K562 (cell line): ENCODE data around the gene HOXA7. TPM values are rescaled to one million over a fixed set of nuclear protein-coding genes. Genes with fewer than 3 reads are reported as not detected.

Experiments used
- ATAC-seq: fragments of 200-7000 bp; cut with Tn5 transposase; 3 replicates; pipeline ENCODE4 v1.9.1; 2020; ENCODE audit warnings: moderate library complexity
- BruUV-seq: library from RNA; stranded (reverse); fragments of 400-500 nt; replicated peaks from 2 replicates; lab custom pipeline; 2021; lab: Mats Ljungman, UMichigan
- CTCF ChIA-PET: fragments of 300-600 bp; formaldehyde crosslinking; extraction: SDS; loops from one replicate; lab custom pipeline; 2021; ENCODE audit warnings: low intra/inter-chr PET ratio; lab: Yijun Ruan, JAX
- POLR2A ChIA-PET: fragments of 300-600, 350-650 bp; sonication (Branson Sonifier 250); formaldehyde crosslinking; extraction: SDS; loops from one replicate; lab custom pipeline; 2021; ENCODE audit warnings: antibody characterized with exemption, inconsistent platforms; lab: Yijun Ruan, JAX
- DNase-seq, 4 experiments: peaks; one replicate each; pipeline versions ENCODE4 v3.0.0 to v3.0.0-alpha.2; 2011 to 2018; ENCODE audit warnings: low spot score in 3 of 4, mixed read lengths in 3 of 4; ENCODE audit errors: extremely low read depth in 1 of 4
- FAIRE-seq: peaks from 2 replicates; lab custom pipeline; 2011; peaks lifted over from hg19 to GRCh38; lab: Jason Lieb, UNC
- H2AFZ ChIP-seq: 2 replicates; pipeline ENCODE4 v1.6.0; 2011; ENCODE audit warnings: low read depth, low read length, control low read depth, inconsistent platforms
- H3K27ac ChIP-seq: fragments of 200-600 bp; 3 replicates; pipeline ENCODE4 v1.8.0; 2011; ENCODE audit warnings: low read depth, mild to moderate bottlenecking, control low read depth, inconsistent platforms, low read length, moderate library complexity, mixed read lengths; ENCODE audit errors: extremely low read depth
- H3K27me3 ChIP-seq, 2 experiments: fragments of 300-600 bp in 1 of 2; 2 replicates in 1 of 2; 3 replicates in 1 of 2; pipeline versions ENCODE4 v1.6.0 to v1.8.0; 2011; ENCODE audit warnings: inconsistent platforms in 2 of 2, low read length in 2 of 2, mild to moderate bottlenecking in 1 of 2, mixed read lengths in 1 of 2, moderate library complexity in 1 of 2; ENCODE audit not compliant: control insufficient read depth in 2 of 2, insufficient read depth in 2 of 2
- H3K36me3 ChIP-seq: fragments of 300-600 bp; 3 replicates; pipeline ENCODE4 v1.8.0; 2011; ENCODE audit warnings: mild to moderate bottlenecking, low read length, inconsistent platforms; ENCODE audit not compliant: control insufficient read depth, insufficient read depth
- H3K4me1 ChIP-seq, 2 experiments: fragments of 200-600 bp in 1 of 2; replicated peaks in 1 of 2; 2 replicates in 1 of 2; 3 replicates in 1 of 2; pipeline versions ENCODE4 v1.5.1 to v1.8.0; 2011; ENCODE audit warnings: inconsistent platforms in 2 of 2, low read length in 2 of 2, mild to moderate bottlenecking in 1 of 2, mixed read lengths in 1 of 2, moderate library complexity in 1 of 2; ENCODE audit not compliant: control insufficient read depth in 2 of 2, insufficient read depth in 2 of 2
- H3K4me2 ChIP-seq: 2 replicates; pipeline ENCODE4 v1.6.1; 2011; ENCODE audit warnings: low read length, control low read depth, inconsistent platforms, mixed read lengths; ENCODE audit not compliant: insufficient read depth
- H3K4me3 ChIP-seq: fragments of 200-600 bp; sonication (generic), shearing (Covaris generic); 2 replicates; pipeline ENCODE4 v1.5.1; 2016; ENCODE audit warnings: control low read depth, inconsistent platforms
- H3K79me2 ChIP-seq: fragments of 200-600 bp; 3 replicates; pipeline ENCODE4 v1.8.0; 2011; ENCODE audit warnings: low read length, inconsistent platforms; ENCODE audit not compliant: control insufficient read depth, insufficient read depth
- H3K9ac ChIP-seq, 2 experiments: 2 replicates each; pipeline versions ENCODE4 v1.6.0 to v1.6.1; 2011; ENCODE audit warnings: low read depth in 2 of 2, low read length in 2 of 2, control low read depth in 1 of 2, inconsistent platforms in 1 of 2, mild to moderate bottlenecking in 1 of 2, mixed read lengths in 1 of 2; ENCODE audit not compliant: insufficient read depth in 1 of 2
- H3K9me1 ChIP-seq: one replicate; pipeline ENCODE4 v1.6.0; 2011; ENCODE audit warnings: inconsistent platforms, mild to moderate bottlenecking, low read length, moderate library complexity; ENCODE audit not compliant: control insufficient read depth, insufficient read depth
- H3K9me3 ChIP-seq: replicated peaks from 2 replicates; pipeline ENCODE4 v1.5.1; 2011; ENCODE audit warnings: low read depth, low read length, inconsistent platforms; ENCODE audit not compliant: control insufficient read depth, insufficient read depth
- H4K20me1 ChIP-seq: replicated peaks from 2 replicates; pipeline ENCODE4 v1.6.1; 2011; ENCODE audit warnings: low read length, inconsistent platforms, mixed read lengths; ENCODE audit not compliant: control insufficient read depth, insufficient read depth
- FIP1L1 ChIP-seq: fragments of 200-400 bp; formaldehyde crosslinking; IDR thresholded peaks from 2 replicates; pipeline ENCODE4 v1.6.1; 2018; ENCODE audit warnings: mild to moderate bottlenecking, low read depth, low read length; ENCODE audit not compliant: poor library complexity, severe bottlenecking
- KLF10 ChIP-seq: fragments of 250-450 bp; sonication (Bioruptor Pico); IDR thresholded peaks from 2 replicates; pipeline ENCODE4 v1.6.1; 2021; ENCODE audit warnings: matching md5 sums
- MAX ChIP-seq: sonication (generic); formaldehyde crosslinking; IDR thresholded peaks from 2 replicates; pipeline ENCODE4 v1.9.0; 2022; ENCODE audit warnings: mild to moderate bottlenecking, missing genetic modification reagents
- NFRKB ChIP-seq: fragments of 450-650 bp; IDR thresholded peaks from 2 replicates; pipeline ENCODE4 v1.6.1; 2016; ENCODE audit warnings: low read depth
- NR2C1 ChIP-seq, 2 experiments: fragments of 450-650 bp; IDR thresholded peaks; 2 replicates each; pipeline ENCODE4 v1.6.1; 2017; ENCODE audit warnings: mild to moderate bottlenecking in 2 of 2, antibody characterized with exemption in 1 of 2, inconsistent platforms in 1 of 2, missing compliant biosample characterization in 1 of 2, missing genetic modification characterization in 1 of 2
- PRMT5 ChIP-seq: sonication (generic); formaldehyde crosslinking; IDR thresholded peaks from 2 replicates; pipeline ENCODE4 v1.5.0; 2020; ENCODE audit warnings: missing genetic modification reagents
- SMAD4 ChIP-seq: fragments of 250-450 bp; sonication (Bioruptor Pico); conservative IDR thresholded peaks from 2 replicates; pipeline ENCODE4 v1.8.0; 2021; ENCODE audit warnings: inconsistent platforms, mild to moderate bottlenecking, moderate library complexity
- TAF1 ChIP-seq: IDR thresholded peaks from 2 replicates; pipeline ENCODE4 v1.6.1; 2011; ENCODE audit warnings: mild to moderate bottlenecking, low read length, moderate library complexity; ENCODE audit not compliant: insufficient read depth, control insufficient read depth, severe bottlenecking; ENCODE audit errors: extremely low read depth
- TAF15 ChIP-seq: fragments of 200-400 bp; formaldehyde crosslinking; IDR thresholded peaks from 2 replicates; pipeline ENCODE4 v1.6.1; 2017; ENCODE audit warnings: mild to moderate bottlenecking, low read depth, low read length, moderate library complexity
- TGIF2 ChIP-seq: sonication (generic); formaldehyde crosslinking; IDR thresholded peaks from 2 replicates; pipeline ENCODE4 v1.8.1; 2022; ENCODE audit warnings: mild to moderate bottlenecking, missing genetic modification reagents, moderate library complexity
- U2AF1 ChIP-seq: fragments of 200-400 bp; formaldehyde crosslinking; optimal IDR thresholded peaks from 2 replicates; pipeline ENCODE3; 2017; ENCODE audit warnings: mild to moderate bottlenecking, low read depth, low read length, moderate library complexity
- ZKSCAN1 ChIP-seq: fragments of 150-350 bp; IDR thresholded peaks from 2 replicates; pipeline ENCODE4 v1.6.1; 2016; ENCODE audit warnings: low read depth, low read length
- ZNF316 ChIP-seq: fragments of 450-650 bp; IDR thresholded peaks from 2 replicates; pipeline ENCODE4 v1.6.1; 2016
- ZNF436 ChIP-seq: fragments of 250-450, 450-650 bp; sonication (Bioruptor Pico); formaldehyde crosslinking; IDR thresholded peaks from 2 replicates; pipeline ENCODE4 v1.7.0; 2020; ENCODE audit warnings: mild to moderate bottlenecking
- ZNF583 ChIP-seq: fragments of 250-450 bp; sonication (Bioruptor Pico); IDR thresholded peaks from 2 replicates; pipeline ENCODE4 v1.4.0; 2020
- ZNF766 ChIP-seq: fragments of 200-800 bp; sonication (Bioruptor generic); conservative IDR thresholded peaks from 2 replicates; pipeline ENCODE4 v1.6.1; 2016; ENCODE audit warnings: missing genetic modification characterization, missing compliant biosample characterization
- WGBS: fragments of 100-300 bp; shearing (Covaris generic); methylation state at CpG from one replicate; pipeline ENCODE4 v1.1.6; 2016; ENCODE audit warnings: low coverage, mixed read lengths; ENCODE audit not compliant: insufficient coverage; ENCODE audit errors: missing lambda C conversion rate; 5-methylcytosine and 5-hydroxymethylcytosine counted together
- in situ Hi-C: fragments of 300-500 bp; cut with MboI; formaldehyde crosslinking; loops from 4 replicates; pipeline ENCODE4 v1.15.0; 2018; ENCODE audit warnings: inconsistent platforms, mixed read lengths
- intact Hi-C: fragments of 100-400 bp; cut with micrococcal nuclease; formaldehyde crosslinking; loops from 2 replicates; pipeline ENCODE4 v1.14.2; 2022
- polyA plus RNA-seq, 8 experiments: library from polyadenylated mRNA; depleted of rRNA in 4 of 8; stranded (reverse) in 5 of 8; unstranded in 3 of 8; fragments of >200 nt; fragmentation: Nextera tagmentation in 2 of 8; fragmentation: Illumina TruSeq in 1 of 8; extraction: Ambion mirVana in 2 of 8; extraction: Trizol in 1 of 8; gene quantifications; 2 replicates each; pipeline versions ENCODE4 v1.2.1 to v1.2.3, GENCODE V29; 2011 to 2014; ENCODE audit warnings: inconsistent platforms in 1 of 8, missing spikeins in 1 of 8
- total RNA-seq, 7 experiments: library from RNA; depleted of rRNA in 6 of 7; stranded (reverse); fragments of >200 nt in 6 of 7; fragmentation: Illumina TruSeq in 2 of 7; extraction: Trizol in 2 of 7; gene quantifications; 2 replicates each; pipeline versions ENCODE4 v1.2.1 to v1.2.3, GENCODE V29; 2011 to 2021; ENCODE audit warnings: low replicate concordance in 1 of 7

The HOXA7 gene
- total and polyA plus RNA-seq, 9 of the 15 experiments (the other 6 are each of a cell fraction or from before 2014, with no cell fraction given): not detected

GRCh38 chr7:27173956-27174873 is 17.7 kb upstream of the HOXA7 start, which contains the start of gene HOXA10 (continued):
- TF ChIP-seq PRMT5 (no peak), ZKSCAN1 (no peak), TGIF2 (CRISPR knock-in tag) (no peak), TAF1 (no peak), FIP1L1 (no peak)
- TF ChIP-seq, all 486 proteins: peak for 0

- no peaks in the 10 kb centered on the region for H3K9me3 ChIP-seq
- in situ Hi-C loops: loop anchor here (25.0 kb wide), 3 partner anchors 661 to 1286 kb away; no protein-coding TSS in a partner anchor
- H3K4me2 ChIP-seq: no peak overlapping the region
- H4K20me1 ChIP-seq: no peaks in the 10 kb centered on the region
- BruUV-seq: no TSS peak
- DNase-seq (no peak), ATAC-seq (no peak), FAIRE-seq (no peak)
- intact Hi-C loops: no loop called here
- no peak overlapping the region for H2AFZ ChIP-seq
- H3K4me1 ChIP-seq: peaks cover 0 to 3% of the 10 kb centered on the region in 2 experiments; a peak in 1 of 5 replicates
- CTCF ChIA-PET: no interaction called here
- no peak overlapping the region for H3K4me3 ChIP-seq
- H3K36me3 ChIP-seq: no peaks in the 10 kb centered on the region
- H3K27me3 ChIP-seq: peaks cover 27 to 70% of the 10 kb centered on the region in 2 experiments
- POLR2A ChIA-PET: no interaction called here
- no peak overlapping the region for H3K27ac ChIP-seq
- H3K9me1 ChIP-seq: no peaks in the 10 kb centered on the region
- WGBS: 75% methylated on average over 27 of the region's 59 CpGs
- H3K9ac ChIP-seq: no peak overlapping the region
- no peak for TF ChIP-seq ZNF766
- no peak for TF ChIP-seq KLF10 (CRISPR knock-in tag)
- TF ChIP-seq ZNF583: no peak
- no peak for TF ChIP-seq ZNF316
- no peak for TF ChIP-seq MAX (CRISPR knock-in tag)
- TF ChIP-seq NFRKB: no peak
- TF ChIP-seq U2AF1: no peak
- TF ChIP-seq NR2C1 (IDR thresholded peaks at IDR 0.05): no peak
- TF ChIP-seq NR2C1 (tag; IDR thresholded peaks at IDR 0.05): no peak
- no peak for TF ChIP-seq TAF15
- no peak for TF ChIP-seq SMAD4
- no peak for TF ChIP-seq ZNF436 (CRISPR knock-in tag)
- no peaks in the 10 kb centered on the region for H3K79me2 ChIP-seq
Measured at GRCh38 chr7:27173511-27173955, 17.1 kb upstream of the HOXA7 start.
